ENCODE results near the gene PHRF1.

DNA sequence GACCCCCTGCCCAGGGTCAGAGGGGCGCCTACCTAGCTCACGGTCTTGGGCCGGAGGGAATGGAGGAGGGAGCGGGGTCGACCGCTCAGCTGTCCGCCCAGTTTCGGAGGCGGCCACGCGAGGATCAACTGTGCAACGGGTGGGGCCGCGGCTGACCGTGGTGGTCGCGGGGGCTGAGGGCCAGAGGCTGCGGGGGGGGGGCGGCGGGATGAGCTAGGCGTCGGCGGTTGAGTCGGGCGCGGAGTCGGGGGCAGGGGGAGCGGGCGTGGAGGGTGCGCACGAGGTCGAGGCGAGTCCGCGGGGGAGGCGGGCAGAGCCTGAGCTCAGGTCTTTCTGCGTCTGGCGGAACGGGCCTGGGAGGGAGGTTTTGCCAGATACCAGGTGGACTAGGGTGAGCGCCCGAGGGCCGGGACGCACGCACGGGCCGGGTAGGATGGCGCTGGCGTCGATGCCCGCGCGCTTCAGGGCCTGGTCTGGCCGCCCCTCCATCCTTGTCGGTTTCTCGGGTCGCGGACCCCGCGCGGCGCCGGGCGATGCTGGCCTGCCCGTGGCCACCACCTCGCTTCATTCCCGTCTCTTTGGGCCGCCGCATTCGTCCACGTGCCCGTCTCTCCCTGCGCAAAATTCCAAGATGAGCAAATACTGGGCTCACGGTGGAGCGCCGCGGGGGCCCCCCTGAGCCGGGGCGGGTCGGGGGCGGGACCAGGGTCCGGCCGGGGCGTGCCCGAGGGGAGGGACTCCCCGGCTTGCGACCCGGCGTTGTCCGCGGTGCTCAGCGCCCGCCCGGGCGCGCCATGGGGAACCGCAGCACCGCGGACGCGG, 60.5 kb downstream of the PHRF1 start, which contains the start of gene DRD4:
- TF ChIP-seq, protein P1, sequence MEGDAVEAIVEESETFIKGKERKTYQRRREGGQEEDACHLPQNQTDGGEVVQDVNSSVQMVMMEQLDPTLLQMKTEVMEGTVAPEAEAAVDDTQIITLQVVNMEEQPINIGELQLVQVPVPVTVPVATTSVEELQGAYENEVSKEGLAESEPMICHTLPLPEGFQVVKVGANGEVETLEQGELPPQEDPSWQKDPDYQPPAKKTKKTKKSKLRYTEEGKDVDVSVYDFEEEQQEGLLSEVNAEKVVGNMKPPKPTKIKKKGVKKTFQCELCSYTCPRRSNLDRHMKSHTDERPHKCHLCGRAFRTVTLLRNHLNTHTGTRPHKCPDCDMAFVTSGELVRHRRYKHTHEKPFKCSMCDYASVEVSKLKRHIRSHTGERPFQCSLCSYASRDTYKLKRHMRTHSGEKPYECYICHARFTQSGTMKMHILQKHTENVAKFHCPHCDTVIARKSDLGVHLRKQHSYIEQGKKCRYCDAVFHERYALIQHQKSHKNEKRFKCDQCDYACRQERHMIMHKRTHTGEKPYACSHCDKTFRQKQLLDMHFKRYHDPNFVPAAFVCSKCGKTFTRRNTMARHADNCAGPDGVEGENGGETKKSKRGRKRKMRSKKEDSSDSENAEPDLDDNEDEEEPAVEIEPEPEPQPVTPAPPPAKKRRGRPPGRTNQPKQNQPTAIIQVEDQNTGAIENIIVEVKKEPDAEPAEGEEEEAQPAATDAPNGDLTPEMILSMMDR (IDR thresholded peaks at IDR 0.05; ENCODE audit: insufficient read depth, low read depth, low read length) = no peak
- no peak for TF ChIP-seq EZH2 (IDR thresholded peaks at IDR 0.05; ENCODE audit: insufficient read depth, low read length)
